SK-N-MC (cell line): ENCODE data around the gene BRPF1.

ENCODE experiments used
- EZH2 ChIP-seq: fragments of 200-600 bp; sonication (generic); IDR thresholded peaks from one replicate; pipeline ENCODE4 v1.6.1; 2017; ENCODE audit warnings: antibody characterized with exemption
- POLR2AphosphoS5 ChIP-seq: IDR thresholded peaks from 2 replicates; pipeline ENCODE4 v1.6.1; 2012; ENCODE audit warnings: mild to moderate bottlenecking, low read depth, low read length, borderline replicate concordance

GRCh38 chr3:9769426-9770275 lies 38.1 kb downstream of the BRPF1 start, which contains the start of gene CAMK1:
- TF ChIP-seq POLR2AphosphoS5 (peak; percentile 29; the same call in 1 of the 2 replicates), EZH2 (no peak)
